Measurements from ENCODE around the gene GPR35.

Gene GPR35, protein sequence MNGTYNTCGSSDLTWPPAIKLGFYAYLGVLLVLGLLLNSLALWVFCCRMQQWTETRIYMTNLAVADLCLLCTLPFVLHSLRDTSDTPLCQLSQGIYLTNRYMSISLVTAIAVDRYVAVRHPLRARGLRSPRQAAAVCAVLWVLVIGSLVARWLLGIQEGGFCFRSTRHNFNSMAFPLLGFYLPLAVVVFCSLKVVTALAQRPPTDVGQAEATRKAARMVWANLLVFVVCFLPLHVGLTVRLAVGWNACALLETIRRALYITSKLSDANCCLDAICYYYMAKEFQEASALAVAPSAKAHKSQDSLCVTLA

GRCh38 chr2:240624950-240625621 lies at the start of gene GPR35:
Gene GPR35 (plus strand): TSS chr2:240625480. CDS start chr2:240629953, 4,473 bp downstream.
- in situ Hi-C loops (cut with MboI; ENCODE audit: low sequenced_read_pairs, unreplicated experiment), result no loop called here
- peak; percentile 85 for DNase-seq (ENCODE audit: low spot score)
- TF ChIP-seq, protein P1, sequence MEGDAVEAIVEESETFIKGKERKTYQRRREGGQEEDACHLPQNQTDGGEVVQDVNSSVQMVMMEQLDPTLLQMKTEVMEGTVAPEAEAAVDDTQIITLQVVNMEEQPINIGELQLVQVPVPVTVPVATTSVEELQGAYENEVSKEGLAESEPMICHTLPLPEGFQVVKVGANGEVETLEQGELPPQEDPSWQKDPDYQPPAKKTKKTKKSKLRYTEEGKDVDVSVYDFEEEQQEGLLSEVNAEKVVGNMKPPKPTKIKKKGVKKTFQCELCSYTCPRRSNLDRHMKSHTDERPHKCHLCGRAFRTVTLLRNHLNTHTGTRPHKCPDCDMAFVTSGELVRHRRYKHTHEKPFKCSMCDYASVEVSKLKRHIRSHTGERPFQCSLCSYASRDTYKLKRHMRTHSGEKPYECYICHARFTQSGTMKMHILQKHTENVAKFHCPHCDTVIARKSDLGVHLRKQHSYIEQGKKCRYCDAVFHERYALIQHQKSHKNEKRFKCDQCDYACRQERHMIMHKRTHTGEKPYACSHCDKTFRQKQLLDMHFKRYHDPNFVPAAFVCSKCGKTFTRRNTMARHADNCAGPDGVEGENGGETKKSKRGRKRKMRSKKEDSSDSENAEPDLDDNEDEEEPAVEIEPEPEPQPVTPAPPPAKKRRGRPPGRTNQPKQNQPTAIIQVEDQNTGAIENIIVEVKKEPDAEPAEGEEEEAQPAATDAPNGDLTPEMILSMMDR (IDR thresholded peaks at IDR 0.05; ENCODE audit: borderline replicate concordance, control extremely low read depth, extremely low read depth, insufficient read depth, missing control alignments), result no peak

GRCh38 chr2:240576036-240576435 lies 49.2 kb upstream of the GPR35 start:
- in situ Hi-C loops (cut with MboI; ENCODE audit: low sequenced_read_pairs, unreplicated experiment), result no loop called here
- TF ChIP-seq, protein P1 (IDR thresholded peaks at IDR 0.05; ENCODE audit: borderline replicate concordance, control extremely low read depth, extremely low read depth, insufficient read depth, missing control alignments), result no peak
- no peak for DNase-seq (ENCODE audit: low spot score)

DNA sequence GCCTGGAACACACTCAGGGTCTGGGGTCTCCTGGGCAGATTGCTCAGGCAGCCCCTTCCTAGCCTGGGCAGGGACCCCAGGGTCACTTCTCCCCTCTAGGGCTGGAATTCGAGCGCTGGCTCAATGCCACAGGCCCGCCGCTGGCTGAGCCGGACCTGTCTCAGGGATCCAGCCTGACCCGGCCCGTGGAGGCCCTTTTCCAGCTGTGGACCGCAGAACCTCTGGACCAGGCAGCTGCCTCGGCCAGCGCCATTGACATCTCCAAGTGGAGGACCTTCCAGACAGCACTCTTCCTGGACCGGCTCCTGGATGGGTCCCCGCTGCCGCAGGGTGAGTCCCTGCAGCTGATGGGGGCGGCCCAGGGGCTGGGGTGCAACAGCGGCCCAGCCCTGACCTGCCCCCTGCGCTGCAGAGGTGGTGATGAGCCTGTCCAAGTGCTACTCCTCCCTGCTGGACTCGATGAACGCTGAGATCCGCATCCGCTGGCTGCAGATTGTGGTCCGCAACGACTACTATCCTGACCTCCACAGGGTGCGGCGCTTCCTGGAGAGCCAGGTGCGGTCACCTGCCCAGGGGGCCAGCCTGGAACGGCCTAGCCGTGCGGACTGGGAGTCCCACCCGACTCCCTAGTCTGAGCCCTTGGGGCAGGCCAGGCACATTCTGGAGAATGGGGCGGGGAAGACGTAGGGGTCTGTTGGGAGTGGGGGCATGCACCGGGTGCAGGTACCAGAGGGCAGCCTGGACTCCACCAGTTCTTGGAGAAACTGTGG lies 48.7 kb upstream of the GPR35 start:
- TF ChIP-seq, protein P1 (IDR thresholded peaks at IDR 0.05; ENCODE audit: borderline replicate concordance, control extremely low read depth, extremely low read depth, insufficient read depth, missing control alignments), result no peak
- no peak for DNase-seq (ENCODE audit: low spot score)
- in situ Hi-C loops (cut with MboI; ENCODE audit: low sequenced_read_pairs, unreplicated experiment), result no loop called here

DNA sequence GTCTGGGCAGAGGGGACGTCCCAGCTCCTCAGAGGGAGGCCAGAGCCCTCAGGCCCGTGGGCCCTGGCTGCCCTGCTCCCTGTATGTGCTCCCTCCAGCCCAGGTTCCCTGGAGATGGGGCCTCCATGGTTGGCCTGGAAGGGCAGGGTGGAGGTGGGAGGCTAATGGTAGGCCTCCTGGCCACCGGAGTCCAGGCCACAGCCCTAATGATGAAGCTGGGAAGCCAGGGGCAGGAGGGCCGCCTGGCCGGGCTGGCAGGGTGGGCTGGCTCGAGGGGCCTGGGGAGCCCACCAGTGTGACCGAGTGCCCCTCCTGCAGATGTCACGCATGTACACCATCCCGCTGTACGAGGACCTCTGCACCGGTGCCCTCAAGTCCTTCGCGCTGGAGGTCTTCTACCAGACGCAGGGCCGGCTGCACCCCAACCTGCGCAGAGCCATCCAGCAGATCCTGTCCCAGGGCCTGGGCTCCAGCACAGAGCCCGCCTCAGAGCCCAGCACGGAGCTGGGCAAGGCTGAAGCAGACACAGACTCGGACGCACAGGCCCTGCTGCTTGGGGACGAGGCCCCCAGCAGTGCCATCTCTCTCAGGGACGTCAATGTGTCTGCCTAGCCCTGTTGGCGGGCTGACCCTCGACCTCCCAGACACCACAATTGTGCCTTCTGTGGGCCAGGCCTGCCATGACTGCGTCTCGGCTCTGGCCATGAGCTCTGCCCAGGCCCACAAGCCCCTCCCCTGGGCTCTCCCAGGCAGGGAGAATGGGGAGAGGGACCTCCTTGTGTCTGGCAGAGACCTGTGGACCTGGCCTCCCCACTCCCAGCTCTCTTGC lies 47.8 kb upstream of the GPR35 start:
- in situ Hi-C loops (cut with MboI; ENCODE audit: low sequenced_read_pairs, unreplicated experiment), result no loop called here

DNA sequence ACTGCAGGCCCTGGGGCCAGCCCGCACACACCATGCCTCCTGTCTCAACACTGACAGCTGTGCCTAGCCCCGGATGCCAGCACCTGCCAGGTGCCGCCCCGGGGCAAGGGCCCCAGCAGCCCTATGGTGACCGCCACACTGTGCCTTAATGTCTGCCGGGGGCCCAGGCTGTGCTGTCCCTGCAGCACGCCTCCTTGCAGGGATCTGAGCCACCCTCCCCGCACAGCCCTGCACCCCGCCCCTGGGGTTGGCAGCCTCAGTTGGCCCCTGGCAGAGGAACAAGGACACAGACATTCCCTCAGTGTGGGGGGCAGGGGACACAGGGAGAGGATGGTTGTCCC lies 47.2 kb upstream of the GPR35 start:
- in situ Hi-C loops (cut with MboI; ENCODE audit: low sequenced_read_pairs, unreplicated experiment), result no loop called here
- no peak for DNase-seq (ENCODE audit: low spot score)
- TF ChIP-seq, protein P1 (IDR thresholded peaks at IDR 0.05; ENCODE audit: borderline replicate concordance, control extremely low read depth, extremely low read depth, insufficient read depth, missing control alignments), result no peak

More for the DNA sequence above, 47.8 kb upstream of the GPR35 start:
- no peak for DNase-seq (ENCODE audit: low spot score)
- TF ChIP-seq, protein P1 (IDR thresholded peaks at IDR 0.05; ENCODE audit: borderline replicate concordance, control extremely low read depth, extremely low read depth, insufficient read depth, missing control alignments), result no peak

GRCh38 chr2:240578488-240578887 lies 46.8 kb upstream of the GPR35 start:
- no peak for DNase-seq (ENCODE audit: low spot score)
- in situ Hi-C loops (cut with MboI; ENCODE audit: low sequenced_read_pairs, unreplicated experiment), result no loop called here
- TF ChIP-seq, protein P1 (IDR thresholded peaks at IDR 0.05; ENCODE audit: borderline replicate concordance, control extremely low read depth, extremely low read depth, insufficient read depth, missing control alignments), result no peak
